ENCODE results near the gene HSPG2.

- TF ChIP-seq CTCF (IDR thresholded peaks at IDR 0.05) (no peak), POLR2AphosphoS5 (IDR thresholded peaks at IDR 0.05; ENCODE audit: low read depth, low read length) (no peak), REST (IDR thresholded peaks at IDR 0.05; ENCODE audit: insufficient read depth in 1 of 2, low read depth in 2 of 2, low read length in 1 of 2) (no peak)
Observed at GRCh38 chr1:21845646-21846641, 91.2 kb downstream of the HSPG2 start.

Data from Panc1 (cell line).